GM12878 (cell line): ENCODE data around the gene DNAJB6. TPM values are rescaled to one million over a fixed set of nuclear protein-coding genes. Genes with fewer than 3 reads are reported as not detected.

Experiments used
- ATAC-seq: fragments of 200-7000 bp; cut with Tn5 transposase; 3 replicates; pipeline ENCODE4 v1.9.1; 2020; ENCODE audit warnings: mild to moderate bottlenecking, moderate library complexity
- BruUV-seq: library from RNA; stranded (reverse); fragments of 400-500 nt; replicated peaks from 2 replicates; lab custom pipeline; 2021; lab: Mats Ljungman, UMichigan
- CTCF ChIA-PET: fragments of 300-600 bp; sonication (Branson Sonifier 250); formaldehyde crosslinking; extraction: SDS; loops from one replicate; lab custom pipeline; 2021; ENCODE audit warnings: inconsistent platforms; lab: Yijun Ruan, JAX
- POLR2A ChIA-PET: fragments of 350-600 bp; formaldehyde crosslinking; extraction: SDS; loops from one replicate; lab custom pipeline; 2021; ENCODE audit warnings: inconsistent platforms; lab: Charles Lee
- RAD21 ChIA-PET: fragments of 300-600 bp; sonication (Branson Sonifier 250); formaldehyde crosslinking; loops from one replicate; lab custom pipeline; 2023; ENCODE audit warnings: antibody characterized with exemption; ENCODE audit not compliant: unreplicated experiment; lab: Charles Lee
- SMC1A ChIA-PET: fragments of 300-600 bp; sonication (Branson Sonifier 250); formaldehyde crosslinking; loops from one replicate; lab custom pipeline; 2023; ENCODE audit not compliant: unreplicated experiment, uncharacterized antibody; lab: Charles Lee
- DNase-seq: peaks from one replicate; pipeline ENCODE4 v3.0.0-alpha.2; 2011; ENCODE audit warnings: low read depth, low spot score
- FAIRE-seq: peaks from 3 replicates; lab custom pipeline; 2011; peaks lifted over from hg19 to GRCh38; lab: Jason Lieb, UNC
- H2AFZ ChIP-seq: 2 replicates; pipeline ENCODE4 v1.6.0; 2011; ENCODE audit warnings: low read depth, low read length, control low read depth; ENCODE audit not compliant: control insufficient read depth
- H3K27ac ChIP-seq: 2 replicates; pipeline ENCODE4 v1.5.1; 2011; ENCODE audit warnings: control low read depth; ENCODE audit not compliant: control insufficient read depth, insufficient read depth
- H3K27me3 ChIP-seq, 2 experiments: replicated peaks in 1 of 2; 2 replicates each; pipeline versions ENCODE4 v1.6.0 to v1.6.1; 2011; ENCODE audit warnings: low read length in 1 of 2; ENCODE audit not compliant: control insufficient read depth in 2 of 2, insufficient read depth in 2 of 2
- H3K36me3 ChIP-seq, 2 experiments: 2 replicates each; pipeline ENCODE4 v1.5.1; 2011; ENCODE audit warnings: low read length in 1 of 2; ENCODE audit not compliant: control insufficient read depth in 2 of 2, insufficient read depth in 2 of 2
- H3K4me1 ChIP-seq: 2 replicates; pipeline ENCODE4 v1.6.1; 2011; ENCODE audit warnings: mild to moderate bottlenecking, low read length, moderate library complexity, mixed read lengths; ENCODE audit not compliant: control insufficient read depth, insufficient read depth
- H3K4me2 ChIP-seq: 2 replicates; pipeline ENCODE4 v1.6.0; 2011; ENCODE audit warnings: control low read depth; ENCODE audit not compliant: control insufficient read depth, insufficient read depth
- H3K4me3 ChIP-seq: fragments of 200-600 bp; sonication (generic); 2 replicates; pipeline ENCODE4 v1.5.1; 2016
- H3K79me2 ChIP-seq: 2 replicates; pipeline ENCODE4 v1.6.0; 2011; ENCODE audit warnings: low read length; ENCODE audit not compliant: control insufficient read depth, insufficient read depth
- H3K9ac ChIP-seq: 2 replicates; pipeline ENCODE4 v1.8.0; 2011; ENCODE audit warnings: low read length, control low read depth, mixed read lengths; ENCODE audit not compliant: control insufficient read depth, insufficient read depth
- H3K9me3 ChIP-seq: replicated peaks from 3 replicates; pipeline ENCODE4 v1.5.1; 2011; ENCODE audit warnings: mild to moderate bottlenecking, low read length; ENCODE audit not compliant: control insufficient read depth, insufficient read depth
- H4K20me1 ChIP-seq: 2 replicates; pipeline ENCODE4 v1.6.0; 2011; ENCODE audit not compliant: control insufficient read depth, insufficient read depth
- ATF3 ChIP-seq: IDR thresholded peaks from 2 replicates; pipeline ENCODE4 v1.6.1; 2011; ENCODE audit warnings: low read depth, mild to moderate bottlenecking, low read length, moderate library complexity, borderline replicate concordance; ENCODE audit errors: extremely low read depth
- BMI1 ChIP-seq: fragments of 450-650 bp; IDR thresholded peaks from 2 replicates; pipeline ENCODE4 v1.6.1; 2016; ENCODE audit warnings: mild to moderate bottlenecking, moderate library complexity, borderline replicate concordance
- GATAD2B ChIP-seq: fragments of 450-650 bp; conservative IDR thresholded peaks from 2 replicates; pipeline ENCODE4 v1.6.1; 2017; ENCODE audit warnings: low read depth, mild to moderate bottlenecking, moderate library complexity
- JUNB ChIP-seq: IDR thresholded peaks from 2 replicates; pipeline ENCODE4 v1.6.1; 2016; ENCODE audit warnings: antibody characterized with exemption, mild to moderate bottlenecking
- KLF5 ChIP-seq: fragments of 450-650 bp; IDR thresholded peaks from 2 replicates; pipeline ENCODE4 v1.6.1; 2014; ENCODE audit warnings: mild to moderate bottlenecking; ENCODE audit not compliant: partially characterized antibody
- NR2F1 ChIP-seq: fragments of 450-650 bp; conservative IDR thresholded peaks from 2 replicates; pipeline ENCODE4 v1.6.1; 2017; ENCODE audit warnings: mild to moderate bottlenecking
- PKNOX1 ChIP-seq: fragments of 450-650 bp; IDR thresholded peaks from 2 replicates; pipeline ENCODE4 v1.6.1; 2016; ENCODE audit warnings: mild to moderate bottlenecking
- SIN3A ChIP-seq: IDR thresholded peaks from 2 replicates; pipeline ENCODE4 v1.6.1; 2012; ENCODE audit warnings: low read depth, low read length, improper control_type of control experiment
- WGBS: methylation state at CpG from one replicate; pipeline ENCODE4 v1.1.6; 2016; ENCODE audit warnings: low lambda C conversion rate; ENCODE audit not compliant: insufficient replicate concordance, insufficient coverage; ENCODE audit errors: missing lambda C conversion rate; 5-methylcytosine and 5-hydroxymethylcytosine counted together
- in situ Hi-C: fragments of 300-500 bp; cut with MboI; formaldehyde crosslinking; loops from 9 replicates; pipeline ENCODE4 v1.14.3; 2018; ENCODE audit warnings: mixed read lengths
- intact Hi-C: fragments of 100-400 bp; cut with micrococcal nuclease; formaldehyde crosslinking; loops from one replicate; pipeline ENCODE4 v1.14.2; 2022; ENCODE audit not compliant: unreplicated experiment
- polyA plus RNA-seq, 11 experiments: library from polyadenylated mRNA; depleted of rRNA in 4 of 11; unstranded in 6 of 11; stranded (reverse) in 5 of 11; fragments of >200 nt; fragmentation: Nextera tagmentation in 4 of 11; fragmentation: Illumina TruSeq in 1 of 11; extraction: Ambion mirVana in 4 of 11; extraction: Trizol in 1 of 11; gene quantifications; 1 replicate in 1 of 11; 2 replicates in 10 of 11; pipeline versions ENCODE4 v1.2.1 to v1.2.3, GENCODE V29; 2011 to 2016; ENCODE audit warnings: inconsistent platforms in 2 of 11, missing spikeins in 2 of 11, low read depth in 1 of 11
- total RNA-seq, 4 experiments: library from RNA; depleted of rRNA in 3 of 4; stranded (reverse); fragments of >200 nt in 3 of 4; fragmentation: Illumina TruSeq in 1 of 4; extraction: Trizol in 1 of 4; gene quantifications; 2 replicates each; pipeline versions ENCODE4 v1.2.1 to v1.2.3, GENCODE V29; 2013 to 2021
- TF ChIP-seq, protein P1 (sequence below): fragments of 450-650 bp; formaldehyde crosslinking; IDR thresholded peaks from 2 replicates; pipeline ENCODE4 v1.4.0; 2022; ENCODE audit warnings: mild to moderate bottlenecking, moderate library complexity

DNAJB6 gene
- total and polyA plus RNA-seq, 10 of the 15 experiments (the other 5 are each of a cell fraction or from before 2014, with no cell fraction given) = 34.5 to 117 (median 53.1) TPM

DNA sequence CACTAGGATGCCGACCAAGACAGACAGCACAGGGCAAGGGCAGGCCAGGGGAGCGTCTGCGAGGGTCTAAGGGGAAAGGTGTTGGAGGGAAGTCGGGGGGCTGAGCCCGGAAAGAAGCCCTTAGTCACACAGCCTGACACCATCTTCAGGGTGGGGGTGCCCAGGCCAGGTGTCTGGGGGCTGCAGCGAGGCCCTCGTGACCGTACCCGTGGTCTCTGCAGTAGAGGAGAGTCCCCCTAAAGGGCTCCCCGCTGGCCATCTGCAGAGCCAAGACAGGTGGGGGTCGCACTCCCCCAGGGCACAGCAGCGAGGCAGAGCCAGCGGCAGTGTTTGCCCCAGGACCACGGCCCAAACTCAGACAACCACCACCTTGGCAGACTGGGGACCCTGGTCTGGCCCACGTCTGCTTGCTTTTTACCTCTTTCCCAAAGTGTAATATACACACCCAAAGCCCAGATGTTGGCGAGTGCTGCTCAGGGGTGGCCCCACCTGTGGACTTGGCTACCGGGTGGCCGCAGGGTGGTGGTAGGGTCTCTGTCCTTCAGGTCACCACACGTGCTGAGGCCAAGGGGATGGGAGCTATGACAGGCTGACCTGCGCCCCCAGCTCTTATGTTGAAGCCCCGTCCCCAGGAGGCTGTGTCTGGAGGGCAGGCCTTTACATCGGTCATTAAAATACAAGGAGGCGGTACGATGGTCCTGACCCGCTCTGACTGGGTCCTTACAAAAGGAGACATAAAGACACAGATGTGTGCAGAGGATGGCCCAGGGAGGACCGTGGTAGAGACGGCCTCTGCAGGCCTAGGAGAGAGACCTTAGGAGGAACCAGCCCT is 107.4 kb downstream of the DNAJB6 start:
- Histone ChIP-seq H3K9me3 (no peaks in the 10 kb centered on the region; the same call in 2 of the 3 replicates), H3K27ac (no peak overlapping the region), H4K20me1 (no peaks in the 10 kb centered on the region), H3K9ac (no peak overlapping the region), H3K4me1 (no peaks in the 10 kb centered on the region), H3K4me2 (no peak overlapping the region), H3K4me3 (no peak overlapping the region), H2AFZ (no peak overlapping the region), H3K27me3 (no peaks in the 10 kb centered on the region), H3K36me3 (no peaks in the 10 kb centered on the region), H3K79me2 (no peaks in the 10 kb centered on the region)
- ChIA-PET POLR2A (no interaction called here), CTCF (no interaction called here), RAD21 (no interaction called here), SMC1A (no interaction called here)
- no peak for FAIRE-seq
- intact Hi-C loops (no loop called here), in situ Hi-C loops (no loop called here)
- TF ChIP-seq GATAD2B (no peak), KLF5 (no peak), NR2F1 (no peak), BMI1 (no peak), ATF3 (no peak), SIN3A (no peak), JUNB (no peak), PKNOX1 (no peak)
- TF ChIP-seq, protein P1, sequence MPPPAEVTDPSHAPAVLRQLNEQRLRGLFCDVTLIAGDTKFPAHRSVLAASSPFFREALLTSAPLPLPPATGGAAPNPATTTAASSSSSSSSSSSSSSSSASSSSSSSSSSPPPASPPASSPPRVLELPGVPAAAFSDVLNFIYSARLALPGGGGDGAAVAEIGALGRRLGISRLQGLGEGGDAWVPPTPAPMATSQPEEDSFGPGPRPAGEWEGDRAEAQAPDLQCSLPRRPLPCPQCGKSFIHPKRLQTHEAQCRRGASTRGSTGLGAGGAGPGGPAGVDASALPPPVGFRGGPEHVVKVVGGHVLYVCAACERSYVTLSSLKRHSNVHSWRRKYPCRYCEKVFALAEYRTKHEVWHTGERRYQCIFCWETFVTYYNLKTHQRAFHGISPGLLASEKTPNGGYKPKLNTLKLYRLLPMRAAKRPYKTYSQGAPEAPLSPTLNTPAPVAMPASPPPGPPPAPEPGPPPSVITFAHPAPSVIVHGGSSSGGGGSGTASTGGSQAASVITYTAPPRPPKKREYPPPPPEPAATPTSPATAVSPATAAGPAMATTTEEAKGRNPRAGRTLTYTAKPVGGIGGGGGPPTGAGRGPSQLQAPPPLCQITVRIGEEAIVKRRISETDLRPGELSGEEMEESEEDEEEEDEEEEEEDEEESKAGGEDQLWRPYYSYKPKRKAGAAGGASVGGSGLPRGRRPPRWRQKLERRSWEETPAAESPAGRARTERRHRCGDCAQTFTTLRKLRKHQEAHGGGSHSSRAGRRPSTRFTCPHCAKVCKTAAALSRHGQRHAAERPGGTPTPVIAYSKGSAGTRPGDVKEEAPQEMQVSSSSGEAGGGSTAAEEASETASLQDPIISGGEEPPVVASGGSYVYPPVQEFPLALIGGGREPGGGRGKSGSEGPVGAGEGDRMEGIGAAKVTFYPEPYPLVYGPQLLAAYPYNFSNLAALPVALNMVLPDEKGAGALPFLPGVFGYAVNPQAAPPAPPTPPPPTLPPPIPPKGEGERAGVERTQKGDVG (CRISPR knock-in tag) = no peak
- no peak for DNase-seq
- no peak for ATAC-seq
- BruUV-seq = no TSS peak
- WGBS = 43% methylated on average over 27 of the region's 27 CpGs
